GM12891 (cell line): Measurements from ENCODE around the gene RALGAPA2.

Experiments used
- DNase-seq: peaks from one replicate; pipeline ENCODE4 v3.0.0; 2011; ENCODE audit warnings: low spot score; ENCODE audit not compliant: insufficient read length
- FAIRE-seq: peaks from 2 replicates; lab custom pipeline; 2011; peaks lifted over from hg19 to GRCh38; lab: Jason Lieb, UNC
- PAX5 ChIP-seq: IDR thresholded peaks from 2 replicates; pipeline ENCODE4 v1.6.1; 2011; ENCODE audit warnings: low read length, moderate library complexity, mild to moderate bottlenecking; ENCODE audit not compliant: insufficient read depth, severe bottlenecking
- POLR2A ChIP-seq: IDR thresholded peaks from 2 replicates; pipeline ENCODE4 v1.6.1; 2011; ENCODE audit warnings: low read depth, low read length, control low read depth
- POLR2AphosphoS5 ChIP-seq: IDR thresholded peaks from 2 replicates; pipeline ENCODE4 v1.6.1; 2011; ENCODE audit warnings: low read depth, low read length, control low read depth
- POU2F2 ChIP-seq: IDR thresholded peaks from 2 replicates; pipeline ENCODE4 v1.6.1; 2011; ENCODE audit warnings: low read depth, mild to moderate bottlenecking, control low read depth, low read length, moderate library complexity
- SPI1 ChIP-seq: IDR thresholded peaks from 2 replicates; pipeline ENCODE4 v1.6.1; 2011; ENCODE audit warnings: low read depth, low read length, control low read depth
- TAF1 ChIP-seq: IDR thresholded peaks from 2 replicates; pipeline ENCODE4 v1.6.1; 2011; ENCODE audit warnings: low read depth, low read length, control low read depth

Gene RALGAPA2

GRCh38 chr20:20401991-20402390 lies 310.5 kb downstream of the RALGAPA2 start:
- no peak for FAIRE-seq
- no peak for TF ChIP-seq POLR2AphosphoS5
- no peak for TF ChIP-seq POLR2A
- no peak for TF ChIP-seq TAF1
- TF ChIP-seq PAX5, result no peak
- no peak for TF ChIP-seq SPI1
- TF ChIP-seq POU2F2, result no peak
- no peak for DNase-seq

DNA sequence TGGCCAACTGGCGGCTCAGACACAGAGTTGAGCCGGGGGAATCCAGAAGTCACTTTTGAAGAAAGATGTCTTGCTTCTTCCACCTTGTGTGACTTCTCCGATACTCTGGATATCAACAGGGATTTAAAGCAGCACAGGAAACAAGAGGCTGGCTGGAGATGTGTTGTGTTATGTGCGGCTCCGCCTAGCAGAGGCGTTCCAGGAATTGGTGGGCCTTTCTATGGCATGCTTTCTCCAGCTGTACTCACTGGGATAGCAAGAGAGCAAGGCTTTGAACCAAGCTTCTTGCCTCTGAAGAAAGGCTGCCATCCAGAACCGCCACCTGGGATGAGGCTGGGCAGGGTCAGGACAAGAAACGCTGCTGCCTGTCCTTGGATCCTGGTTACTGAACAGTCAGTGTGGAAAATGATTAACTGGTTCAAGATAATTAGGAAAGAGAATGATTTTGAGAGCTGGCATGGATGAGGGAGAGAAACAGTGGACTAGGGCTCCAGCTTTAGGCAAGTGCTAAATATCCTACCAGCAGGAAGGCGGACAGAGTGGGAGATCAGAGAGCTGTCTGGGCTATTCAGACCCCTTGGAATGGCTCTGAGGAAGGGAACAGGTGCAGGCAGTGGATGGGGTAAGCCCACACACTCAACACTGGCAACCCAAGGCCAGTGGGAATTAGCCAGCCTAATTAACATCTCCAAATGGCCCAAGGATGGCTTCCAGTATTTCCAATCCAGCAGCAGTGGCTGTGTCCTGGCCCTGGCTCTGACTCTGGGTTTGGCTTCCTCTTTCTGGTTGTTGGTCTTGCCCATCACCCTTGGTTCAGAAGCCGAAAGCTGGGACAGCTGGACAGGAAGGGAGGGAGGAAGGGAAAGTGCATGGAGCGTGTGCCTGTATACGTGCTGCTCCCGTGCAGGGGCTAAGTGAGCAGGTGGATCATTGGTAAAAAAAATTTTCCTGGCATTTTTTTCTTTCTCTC lies 312.6 kb downstream of the RALGAPA2 start:
- TF ChIP-seq SPI1, result no peak
- TF ChIP-seq POU2F2, result no peak
- no peak for TF ChIP-seq POLR2A
- TF ChIP-seq PAX5, result no peak
- no peak for TF ChIP-seq TAF1
- TF ChIP-seq POLR2AphosphoS5, result no peak
- no peak for FAIRE-seq
- no peak for DNase-seq

- DNase-seq (no peak), FAIRE-seq (no peak)
- TF ChIP-seq POLR2A, result no peak
- no peak for TF ChIP-seq SPI1
- no peak for TF ChIP-seq PAX5
- no peak for TF ChIP-seq TAF1
- TF ChIP-seq POU2F2, result no peak
- TF ChIP-seq POLR2AphosphoS5, result no peak
Measured at GRCh38 chr20:20398123-20398522, 314.3 kb downstream of the RALGAPA2 start.

DNA sequence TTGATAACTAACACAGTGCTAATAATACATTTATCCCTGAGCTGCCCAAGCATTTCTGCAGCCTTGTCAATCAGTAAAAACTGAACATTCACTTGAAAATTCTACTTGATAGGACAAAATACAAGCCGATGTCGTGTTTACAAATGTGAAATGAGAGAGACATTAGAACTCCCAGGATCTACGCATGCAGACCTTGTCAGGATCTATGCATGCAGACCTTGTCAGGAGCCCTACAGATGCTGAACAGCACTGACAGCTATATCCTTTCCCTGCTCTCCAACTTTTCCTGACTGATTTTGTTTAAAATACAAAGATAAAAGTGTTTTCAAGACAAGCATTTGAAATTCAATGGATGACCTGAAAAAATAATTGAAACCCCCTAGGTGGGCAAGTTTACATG lies 315.6 kb downstream of the RALGAPA2 start:
- TF ChIP-seq SPI1, result no peak
- no peak for TF ChIP-seq PAX5
- TF ChIP-seq POLR2A, result no peak
- TF ChIP-seq TAF1, result no peak
- no peak for TF ChIP-seq POU2F2
- TF ChIP-seq POLR2AphosphoS5, result no peak
- no peak for DNase-seq
- FAIRE-seq, result no peak

DNA sequence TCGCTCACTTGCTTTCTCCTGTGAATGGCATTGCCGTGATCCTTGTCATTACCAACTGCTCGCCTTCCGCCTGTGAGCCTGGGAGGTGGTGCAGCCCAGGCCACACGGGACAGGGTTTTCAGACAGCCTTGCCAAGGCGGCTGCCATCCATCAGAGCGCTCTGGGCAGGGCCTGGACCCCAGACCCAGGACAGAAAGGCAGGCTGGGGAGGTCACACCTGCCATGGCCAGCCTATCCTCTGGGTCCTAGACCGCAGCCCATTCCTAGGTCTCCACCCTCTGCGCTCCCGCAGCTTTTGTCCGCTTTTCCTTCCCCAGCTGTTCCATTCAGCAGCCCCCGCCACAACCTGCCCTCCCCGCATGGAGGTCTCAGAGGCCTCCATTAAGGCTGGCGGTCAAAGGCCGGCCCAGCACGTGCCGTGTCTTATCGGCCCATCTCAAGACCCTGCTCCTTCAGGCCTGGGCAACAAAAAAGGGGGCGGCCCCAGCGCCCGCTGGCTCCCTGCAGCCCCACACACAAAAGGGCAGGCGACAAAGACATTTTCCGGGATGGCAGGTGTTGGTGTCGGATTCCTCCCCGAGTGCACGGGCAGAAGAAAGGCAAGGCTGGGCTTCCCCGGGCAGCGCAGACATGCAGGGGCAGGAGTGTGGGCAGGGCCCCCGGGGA lies 316.4 kb downstream of the RALGAPA2 start:
- DNase-seq (no peak), FAIRE-seq (no peak)
- TF ChIP-seq POLR2AphosphoS5 (no peak), TAF1 (no peak)

DNA sequence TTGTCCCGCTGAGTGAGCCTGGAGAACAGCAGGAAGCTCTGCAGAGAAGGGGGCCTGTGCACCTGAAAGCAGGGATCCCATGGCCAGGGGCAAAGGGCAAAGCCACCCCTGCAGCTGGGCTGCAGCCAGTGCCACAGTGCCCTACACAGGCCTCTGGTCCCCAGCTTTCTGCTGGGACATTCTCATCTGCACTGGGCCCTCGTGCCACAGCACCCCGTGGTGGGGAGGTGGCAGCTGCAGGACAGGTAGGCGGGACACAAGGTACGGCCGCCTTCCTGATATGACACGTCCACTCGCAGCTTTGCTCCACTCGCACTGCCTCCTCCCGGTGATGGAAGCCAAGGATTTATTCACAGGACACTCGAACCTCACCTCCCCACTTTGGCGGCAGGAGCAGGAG lies 317.4 kb downstream of the RALGAPA2 start:
- TF ChIP-seq PAX5 (no peak), TAF1 (no peak)
- no peak for DNase-seq
- FAIRE-seq, result no peak

DNA sequence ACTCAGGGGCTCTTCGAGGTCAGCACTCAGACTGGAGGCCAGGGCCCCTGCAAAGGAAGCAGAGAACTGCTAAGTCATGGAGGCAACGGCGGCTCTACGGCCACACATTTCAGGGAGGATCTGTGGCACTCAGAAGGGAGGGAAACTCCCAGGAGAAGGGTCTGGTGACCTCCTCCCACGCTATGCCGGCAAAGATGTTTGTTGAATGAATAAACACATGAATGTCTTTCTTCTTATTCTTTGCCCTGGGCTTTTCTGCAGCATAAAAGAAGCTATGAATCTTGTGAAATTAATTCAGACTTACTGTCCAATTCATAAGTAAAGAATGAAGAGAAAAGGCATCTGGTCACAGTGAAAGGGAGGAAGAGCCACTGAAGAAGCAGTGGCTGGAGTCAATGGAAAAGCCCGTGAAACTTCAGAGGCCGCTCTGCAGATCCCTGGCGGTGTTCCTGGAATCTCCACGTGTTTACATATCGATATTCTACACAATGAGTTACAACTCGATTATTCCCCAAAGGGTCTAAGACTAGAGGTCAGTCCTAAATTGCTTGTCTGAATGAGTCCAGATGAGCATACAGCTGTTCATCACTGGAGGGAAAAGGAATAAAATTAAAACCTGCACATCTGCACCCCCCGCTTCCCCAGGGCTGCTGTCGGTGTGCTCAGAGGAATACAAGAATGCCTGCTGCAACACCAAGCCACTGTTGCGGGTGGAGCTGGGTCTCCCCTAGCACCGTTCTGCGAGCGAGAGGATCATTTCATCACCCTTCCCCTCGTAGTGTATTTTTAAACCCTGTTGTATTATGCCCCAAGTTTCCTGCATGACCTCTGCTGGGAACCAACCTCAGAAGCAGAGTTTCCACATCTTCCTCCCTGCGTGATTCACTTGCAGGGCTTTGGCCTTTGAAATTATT lies 319.0 kb downstream of the RALGAPA2 start:
- no peak for FAIRE-seq
- DNase-seq, result no peak
- TF ChIP-seq TAF1, result no peak
- TF ChIP-seq POU2F2, result no peak
- no peak for TF ChIP-seq POLR2A
- TF ChIP-seq POLR2AphosphoS5, result no peak
- TF ChIP-seq SPI1, result no peak
- TF ChIP-seq PAX5, result no peak

DNA sequence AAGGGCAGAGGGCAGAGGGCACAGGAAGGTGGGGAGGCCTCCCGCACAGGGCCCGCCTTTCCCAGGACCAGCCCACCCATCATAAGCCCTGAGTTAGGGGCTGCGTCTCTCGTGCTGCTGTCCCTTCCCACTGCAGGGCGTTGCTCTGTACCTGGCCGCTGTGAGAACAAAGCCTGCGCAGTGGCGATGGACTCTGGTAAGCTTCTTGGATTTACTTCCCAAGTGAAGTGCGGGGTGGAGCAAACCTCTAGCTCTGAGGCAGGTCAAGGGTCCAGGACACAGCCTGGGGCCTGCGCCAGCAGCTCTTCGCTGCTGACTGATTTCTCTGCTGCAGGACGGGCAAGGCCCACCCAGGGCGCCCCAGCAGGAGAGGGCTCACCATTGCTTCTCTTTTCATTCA lies 320.7 kb downstream of the RALGAPA2 start:
- no peak for DNase-seq
- no peak for FAIRE-seq
- TF ChIP-seq POLR2AphosphoS5, result no peak
- TF ChIP-seq TAF1, result no peak
- no peak for TF ChIP-seq PAX5
- TF ChIP-seq SPI1, result no peak
- no peak for TF ChIP-seq POU2F2

DNA sequence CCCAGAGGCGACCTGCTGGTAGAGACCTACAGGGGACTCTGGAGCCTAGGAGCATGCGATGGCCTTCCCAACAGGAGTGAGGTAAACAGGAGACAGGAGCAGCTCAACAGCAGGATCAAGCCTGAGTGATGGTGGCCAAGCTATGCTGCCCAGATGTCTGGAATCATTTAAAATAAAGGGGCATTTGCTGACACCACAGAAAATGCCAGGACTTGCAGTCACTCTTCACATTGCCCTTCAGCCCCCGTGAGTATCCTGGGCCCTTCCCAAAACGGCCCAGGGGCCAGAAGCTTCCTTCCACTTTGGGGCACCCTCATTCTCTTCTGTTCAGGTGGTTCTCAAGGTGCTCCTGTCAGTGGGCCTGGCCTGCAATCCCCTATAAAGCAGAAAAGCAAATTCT lies 321.3 kb downstream of the RALGAPA2 start:
- FAIRE-seq (no peak), DNase-seq (no peak)
- TF ChIP-seq PAX5 (no peak), POLR2AphosphoS5 (no peak), POU2F2 (no peak), TAF1 (no peak), SPI1 (no peak), POLR2A (no peak)
